GM19452 (cell line): Measurements from ENCODE around the gene CFAP97D1.

Experiments used
- ATAC-seq: cut with Tn5 transposase; IDR thresholded peaks from one replicate; pipeline ENCODE4 v1.9.1; 2021; ENCODE audit not compliant: unreplicated experiment

The CFAP97D1 gene

DNA sequence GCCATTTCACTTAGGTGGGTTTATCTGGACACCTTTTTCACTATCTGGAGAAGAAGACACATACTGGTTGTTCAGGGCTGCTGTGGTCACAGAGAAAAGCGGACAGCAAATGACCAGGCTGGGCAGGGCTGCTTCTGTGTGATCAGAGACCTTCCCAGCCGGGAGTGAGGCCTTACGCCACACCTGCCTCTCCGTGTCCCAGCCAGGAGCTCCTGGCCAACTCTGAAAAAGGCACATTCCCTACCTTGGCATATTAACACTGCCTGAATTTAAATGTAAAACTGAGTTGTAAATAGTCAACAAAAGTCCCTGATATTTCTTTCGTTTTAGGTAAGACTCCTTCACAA lies 12.5 kb upstream of the CFAP97D1 start:
- no peak for ATAC-seq

DNA sequence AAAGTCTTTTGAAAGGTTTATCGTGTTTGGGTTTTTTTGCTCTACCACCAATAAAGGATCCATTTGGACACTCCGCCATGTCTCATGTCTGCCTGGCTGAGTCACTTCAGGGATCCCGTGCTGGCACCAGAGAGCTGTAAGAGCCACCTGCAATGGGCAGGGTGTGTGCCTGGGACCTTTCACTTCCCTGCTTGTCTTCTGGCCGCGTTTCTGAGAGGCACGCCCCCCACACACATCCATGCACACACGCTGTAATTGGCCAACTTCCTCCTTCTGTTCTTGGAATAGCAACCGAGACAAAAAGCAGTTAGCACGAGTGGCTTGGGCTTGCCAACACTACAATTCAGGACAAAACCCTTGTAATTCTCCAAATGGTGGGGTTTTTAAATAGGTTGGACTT lies 11.9 kb upstream of the CFAP97D1 start:
- no peak for ATAC-seq

DNA sequence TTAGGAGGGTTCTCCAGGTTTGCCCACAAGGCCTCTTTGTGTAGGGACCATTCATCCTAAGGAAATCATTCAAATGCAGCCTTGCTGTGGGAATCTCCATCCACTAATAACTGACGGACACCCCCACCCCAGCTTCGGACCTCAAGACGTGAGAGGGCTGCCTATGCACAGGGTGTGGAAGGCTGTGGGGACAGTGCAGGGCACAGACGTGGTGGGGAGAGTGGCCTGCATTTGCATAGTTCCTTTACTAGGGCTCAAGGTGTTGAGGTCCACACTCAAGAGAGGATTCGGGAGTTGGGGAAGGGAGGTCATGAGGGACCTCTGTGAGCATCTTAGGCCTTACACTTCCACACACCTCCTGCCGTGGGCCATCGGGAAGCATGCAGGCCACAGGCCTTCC lies 11.3 kb upstream of the CFAP97D1 start:
- ATAC-seq, result no peak

DNA sequence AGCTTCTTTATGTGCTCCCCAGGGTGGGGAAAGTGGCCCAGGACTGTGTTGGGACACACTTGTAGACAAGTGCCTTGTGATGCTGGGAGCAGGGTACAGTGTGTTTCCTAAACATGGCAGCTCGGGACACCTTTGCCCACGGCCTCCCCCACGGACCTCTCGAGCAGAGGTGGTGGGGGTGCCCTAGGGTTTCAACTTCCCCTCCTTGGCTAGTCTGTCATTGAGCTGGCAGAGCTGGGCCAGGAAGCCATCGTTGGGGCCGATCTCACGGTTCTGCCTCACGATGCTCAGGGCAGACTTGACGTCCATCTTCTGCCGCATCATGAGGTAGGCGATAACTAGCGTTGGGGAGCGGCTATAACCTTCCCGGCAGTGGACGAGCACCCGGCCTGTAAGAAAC lies 10.8 kb upstream of the CFAP97D1 start:
- ATAC-seq, result no peak

DNA sequence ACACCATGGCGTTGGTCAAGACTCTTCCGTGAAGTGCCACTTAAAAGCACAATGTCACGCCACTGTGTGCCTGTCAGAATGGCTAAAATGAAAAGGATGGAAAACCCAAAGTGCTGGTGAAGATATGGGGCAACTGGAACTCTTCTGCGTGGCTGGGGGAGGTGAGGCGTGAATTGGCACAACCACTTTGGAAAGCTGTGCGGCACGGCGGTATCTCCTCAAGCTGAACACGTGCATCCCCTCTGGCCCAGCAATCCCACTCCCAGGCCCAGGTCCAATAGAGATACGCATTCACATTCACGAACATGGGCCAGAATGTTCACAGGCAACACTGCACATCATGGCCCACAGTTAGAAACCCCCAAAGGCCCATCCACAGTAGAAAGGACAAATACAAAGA lies 10.4 kb upstream of the CFAP97D1 start:
- ATAC-seq, result no peak

DNA sequence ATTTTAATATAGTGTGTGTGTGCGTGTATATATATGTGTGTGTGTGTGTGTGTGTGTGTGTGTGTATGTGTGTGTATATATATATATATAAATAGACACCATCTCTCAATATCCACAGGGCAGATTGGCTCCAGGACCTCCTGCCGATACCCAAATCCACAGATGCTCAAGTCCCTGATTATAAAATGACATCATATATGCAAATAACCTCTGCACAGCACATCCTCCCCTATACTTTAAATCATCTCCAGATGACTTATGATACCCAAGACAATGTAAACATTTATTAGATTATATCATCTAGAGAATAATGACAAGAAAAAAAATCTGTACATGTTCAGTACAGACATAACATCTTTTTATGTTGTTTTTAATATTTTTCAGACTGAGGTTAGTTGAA lies 9.3 kb upstream of the CFAP97D1 start:
- no peak for ATAC-seq

DNA sequence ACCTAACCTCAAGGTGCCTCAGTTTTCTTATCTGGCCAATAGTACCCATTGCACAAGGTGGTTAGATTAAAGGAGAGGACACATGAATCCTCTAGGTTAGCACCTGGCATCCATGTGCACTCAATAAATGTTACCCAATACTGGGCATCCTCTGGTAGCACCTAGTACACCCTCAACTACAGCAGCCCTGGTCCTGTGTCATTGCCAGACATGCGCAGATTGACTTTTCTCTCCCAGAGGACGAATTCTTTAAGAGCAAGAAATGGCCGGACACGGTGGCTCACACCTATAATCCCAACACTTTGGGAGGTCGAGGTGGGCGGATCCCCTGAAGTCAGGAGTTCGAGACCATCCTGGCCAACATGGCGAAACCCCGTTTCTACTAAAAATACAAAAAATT lies 8.8 kb upstream of the CFAP97D1 start:
- ATAC-seq, result no peak

DNA sequence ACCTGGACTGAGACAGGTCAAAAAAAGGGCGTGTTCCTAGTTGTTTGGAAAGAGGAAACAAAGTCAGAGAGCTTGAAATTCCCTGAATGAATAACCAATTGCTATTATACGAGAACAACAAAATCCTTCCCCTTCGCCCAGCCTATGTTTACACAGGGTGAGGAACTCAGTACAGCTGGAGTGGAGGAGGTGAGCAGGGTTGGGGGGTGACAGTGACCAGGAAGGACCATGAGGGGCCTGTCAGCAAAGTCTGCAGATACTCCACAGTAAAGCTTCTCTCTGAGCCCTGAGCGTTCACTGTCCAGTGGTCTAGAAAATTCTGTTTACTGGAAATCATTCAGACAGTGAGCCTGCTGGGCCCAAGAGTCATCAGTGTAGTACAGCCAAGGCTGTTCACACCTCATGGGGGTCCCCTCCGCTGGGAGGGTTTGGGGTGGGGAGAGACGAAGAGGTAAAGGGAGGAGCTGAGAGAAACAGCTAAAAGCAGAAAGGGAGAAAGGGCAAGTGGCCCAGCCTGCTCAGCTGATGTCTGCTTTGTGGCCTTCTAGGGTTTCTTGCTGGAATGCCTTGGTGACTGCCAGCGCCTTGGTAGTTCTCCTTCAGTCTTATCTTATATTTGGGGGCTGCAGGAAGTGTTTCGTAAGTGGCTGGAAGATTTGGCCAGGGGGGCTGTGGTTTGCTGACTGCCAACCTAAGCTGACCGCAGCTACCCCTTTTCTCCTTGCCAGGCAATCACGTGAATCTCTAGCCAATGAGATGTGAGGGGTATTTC lies 7.2 kb upstream of the CFAP97D1 start:
- ATAC-seq, result no peak

DNA sequence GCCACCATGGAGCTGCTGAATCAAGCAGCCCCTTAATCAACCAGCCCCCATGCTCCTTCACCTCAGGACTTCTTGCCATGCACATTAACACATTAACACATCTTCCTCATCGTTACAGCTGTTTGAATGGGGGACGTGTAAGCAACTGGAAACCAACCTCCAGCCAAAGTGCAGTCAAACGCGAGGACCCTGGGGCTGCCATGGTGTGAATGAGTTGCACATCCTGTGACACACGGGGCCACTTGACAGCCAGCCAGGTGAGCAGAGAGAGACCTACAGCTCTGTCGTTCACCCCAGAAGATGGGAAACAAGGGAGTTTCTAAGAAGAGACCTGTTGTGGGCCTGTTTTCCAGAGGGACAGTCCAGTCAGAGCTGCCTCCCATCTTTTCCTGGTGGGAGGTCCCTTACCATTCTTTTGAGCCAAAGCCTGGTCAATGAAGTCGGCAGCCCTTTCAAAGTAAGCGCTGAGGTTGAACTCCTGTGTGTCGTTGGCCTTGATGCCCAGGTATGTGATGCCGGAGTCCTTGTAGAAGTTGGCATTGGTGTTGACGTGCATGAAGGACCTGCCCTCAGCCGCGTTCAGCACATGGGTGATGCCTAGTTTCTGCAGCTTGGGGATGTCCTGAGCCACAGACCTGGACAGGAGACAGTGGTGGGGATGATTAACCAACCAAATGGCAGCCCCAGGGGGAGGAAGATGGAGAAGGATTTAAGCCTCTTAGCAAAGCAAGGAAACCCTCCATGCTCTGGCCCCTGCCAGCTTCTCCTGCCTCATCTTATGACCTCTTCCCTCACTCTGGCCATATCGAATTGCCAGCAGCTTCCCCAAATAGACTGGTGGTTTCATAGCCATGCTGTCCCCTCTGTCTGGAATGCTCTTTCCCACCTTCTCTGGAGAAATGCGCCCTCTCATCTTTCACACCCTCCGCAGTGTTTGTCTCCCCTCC lies 5.7 kb upstream of the CFAP97D1 start:
- ATAC-seq, result no peak

DNA sequence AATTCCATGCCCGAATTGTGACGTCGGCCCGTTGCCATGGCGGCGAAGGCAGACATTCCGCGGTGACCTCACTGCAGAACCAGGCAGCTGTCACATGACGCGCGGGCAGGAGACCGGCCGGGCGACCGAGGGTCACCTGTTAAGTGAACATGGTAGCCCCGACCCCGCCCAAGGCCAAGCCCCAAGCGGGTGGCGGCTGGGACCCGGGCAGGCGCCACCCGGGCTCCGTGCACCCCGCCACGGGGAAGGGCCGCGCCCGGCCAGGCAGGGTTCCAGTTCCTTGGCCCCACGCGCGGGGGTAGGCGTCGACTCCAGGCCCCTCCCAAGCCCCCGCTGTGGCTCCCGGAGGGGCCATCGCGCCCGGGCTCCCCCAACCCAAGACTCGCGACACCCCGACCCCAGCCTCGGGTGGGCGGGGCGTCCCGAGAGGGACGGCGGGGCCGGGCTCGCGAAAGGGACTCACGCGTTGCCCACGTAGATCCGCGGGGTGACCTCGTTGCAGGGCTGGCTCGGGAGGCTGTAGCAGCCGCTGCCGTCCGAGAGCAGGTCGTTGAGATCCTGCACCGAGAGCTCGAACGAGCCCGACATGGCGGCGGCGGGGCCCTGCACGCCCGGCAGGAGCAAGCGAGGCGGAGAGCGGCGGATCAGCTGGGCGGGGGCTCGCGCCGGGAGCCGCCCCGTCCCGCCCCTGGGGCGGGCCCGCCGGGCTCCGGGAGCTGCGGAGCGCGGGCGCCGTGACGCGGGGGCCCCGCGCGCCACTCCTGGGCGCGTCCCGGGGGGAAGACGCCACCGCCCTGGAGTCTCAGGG lies 1.7 kb upstream of the CFAP97D1 start, which contains the start of gene DUSP3:
Gene DUSP3 (minus strand): TSS at position 641 of the 808 bp plus-strand sequence. CDS start 53 bp downstream, at position 588.
- peak; percentile 82 for ATAC-seq

DNA sequence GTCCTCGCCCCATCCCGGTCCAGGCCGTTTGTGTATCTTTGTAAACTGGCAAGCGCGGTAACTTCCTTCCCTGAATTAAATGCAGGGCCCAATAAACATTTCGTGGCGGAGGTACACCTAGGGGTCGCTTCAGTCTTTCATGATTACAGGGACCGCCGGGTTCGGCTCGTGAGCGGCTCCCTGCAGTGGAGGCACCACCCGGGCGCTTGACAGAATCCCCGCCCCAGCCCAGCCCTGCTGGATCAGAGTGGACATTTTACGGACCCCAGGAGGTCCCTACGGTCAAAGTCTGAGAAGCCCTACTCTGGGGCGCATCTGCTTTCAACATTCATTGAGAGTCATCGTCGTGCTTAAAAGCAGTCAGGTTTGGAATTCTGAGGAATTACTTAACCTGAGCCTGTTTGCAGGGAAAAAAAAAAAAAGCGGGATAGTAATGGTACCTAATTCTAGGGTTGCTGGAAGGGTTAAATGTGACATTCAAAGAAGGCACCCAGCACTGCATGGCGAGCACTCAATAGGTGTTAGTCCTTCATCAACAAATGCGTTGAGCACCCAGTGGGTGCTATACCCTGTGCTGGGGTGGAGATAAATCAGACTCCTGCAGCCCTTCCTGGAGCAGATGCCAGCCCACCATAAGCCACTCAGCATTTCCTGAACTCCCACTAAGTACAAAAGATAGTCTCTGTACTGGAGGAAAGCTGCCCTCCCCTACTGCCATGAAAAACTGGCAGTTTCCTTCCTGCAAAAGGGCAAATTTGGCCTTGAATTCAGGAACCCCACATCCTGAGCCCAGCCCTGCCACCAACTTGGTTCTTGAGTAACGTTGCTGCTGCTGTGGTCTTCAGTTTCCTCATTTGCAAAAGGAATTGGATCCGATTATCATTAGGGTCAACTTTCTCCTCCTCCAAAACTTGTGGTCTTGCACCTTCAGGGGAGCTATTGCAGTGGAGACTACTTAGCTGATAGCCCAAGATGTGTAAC lies 800 bp upstream of the CFAP97D1 start:
- ATAC-seq, result no peak

DNA sequence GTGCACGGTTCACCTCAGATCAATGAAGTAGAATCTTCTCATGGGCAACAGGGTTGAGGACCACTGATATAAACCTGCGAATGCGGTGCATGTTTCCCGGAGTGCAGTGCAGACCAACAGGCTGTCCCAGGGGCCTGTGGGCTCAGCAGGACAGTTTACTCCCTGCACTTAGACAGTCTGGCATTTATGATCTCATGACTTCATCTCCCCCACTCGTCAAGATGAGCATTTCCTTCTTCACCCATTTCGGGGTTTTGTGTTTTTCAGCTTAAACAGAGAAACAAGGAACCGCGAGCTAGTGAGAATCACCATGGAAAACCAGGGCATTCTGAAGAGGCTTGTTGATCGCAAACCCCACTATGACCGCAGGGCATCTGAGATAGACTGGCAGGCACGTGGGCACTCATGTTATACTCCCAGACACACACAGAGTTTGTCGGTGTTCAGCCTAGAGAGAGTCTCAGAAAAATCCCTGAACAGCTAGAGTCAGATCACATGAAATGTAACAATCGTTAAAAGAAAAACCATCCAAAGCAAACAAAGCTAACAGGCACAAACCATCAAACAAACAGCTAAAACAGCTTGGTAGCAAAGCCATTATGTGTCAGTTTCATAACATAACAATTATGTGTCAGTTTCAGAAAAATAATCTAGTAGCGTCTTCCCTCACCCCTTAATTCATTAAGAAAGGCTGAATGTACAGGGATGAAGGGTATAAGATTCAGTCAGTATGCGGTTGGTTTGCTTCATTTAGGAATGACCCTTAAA lies 2.9 kb downstream of the CFAP97D1 start:
- no peak for ATAC-seq

DNA sequence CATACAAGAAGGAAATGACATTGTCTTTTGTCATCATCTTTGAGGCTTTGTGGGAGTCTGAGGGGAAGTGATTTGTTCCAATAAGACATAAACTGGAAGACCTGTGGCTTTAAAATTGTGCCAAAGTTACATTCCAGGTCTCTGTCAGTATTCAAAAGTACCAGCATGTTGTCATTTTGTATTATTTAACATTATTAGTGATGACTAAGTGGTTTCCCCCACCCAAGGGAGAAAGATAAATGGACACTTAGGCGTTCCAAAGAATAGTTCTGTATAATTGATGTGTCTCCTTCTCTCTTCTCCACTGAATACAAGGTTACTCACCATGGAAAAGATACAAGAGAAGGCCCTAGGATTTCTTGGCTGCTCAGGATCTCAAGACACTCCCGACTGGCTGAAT lies 3.8 kb downstream of the CFAP97D1 start:
- no peak for ATAC-seq

DNA sequence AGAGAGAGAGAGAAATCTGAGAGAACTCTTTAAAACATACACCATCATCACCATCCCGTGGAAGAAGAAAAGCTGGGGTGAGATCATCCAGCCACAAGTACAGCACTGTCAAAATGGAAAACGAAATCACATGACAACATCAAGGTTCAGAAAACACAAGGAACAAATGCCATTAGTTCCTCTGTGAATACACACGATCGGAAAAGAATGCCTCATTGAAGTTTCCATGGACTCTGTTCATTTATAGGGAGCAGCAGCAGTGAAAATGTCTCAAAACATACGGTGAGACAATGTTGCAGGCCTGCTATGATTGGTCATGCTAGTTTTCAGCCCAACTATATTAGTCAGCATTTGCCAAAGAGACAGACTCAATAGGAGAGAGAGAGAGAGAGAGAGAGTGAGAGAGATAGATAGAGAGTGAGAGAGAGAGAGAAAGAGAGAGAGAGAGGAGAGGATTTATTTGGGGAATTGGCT lies 4.4 kb downstream of the CFAP97D1 start:
- ATAC-seq, result no peak

DNA sequence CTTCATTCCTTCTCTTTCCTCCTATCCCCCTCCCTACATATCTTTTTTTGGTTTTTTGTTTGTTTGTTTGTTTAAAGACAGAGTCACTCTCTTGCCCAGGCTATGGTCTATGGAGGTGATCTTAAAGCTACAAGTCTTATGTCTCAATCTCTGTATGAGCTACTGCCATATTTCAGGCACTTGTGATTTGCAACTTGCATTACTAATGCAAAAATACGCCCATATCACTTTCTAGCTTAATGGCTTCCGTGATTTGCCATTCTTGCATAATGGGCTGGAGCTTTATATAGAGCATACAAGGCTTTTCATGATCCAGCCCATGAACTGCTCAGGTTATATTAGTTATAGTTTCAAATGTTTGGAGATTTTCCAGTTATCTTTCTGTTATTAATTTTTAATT lies 7.5 kb downstream of the CFAP97D1 start:
- ATAC-seq, result no peak

DNA sequence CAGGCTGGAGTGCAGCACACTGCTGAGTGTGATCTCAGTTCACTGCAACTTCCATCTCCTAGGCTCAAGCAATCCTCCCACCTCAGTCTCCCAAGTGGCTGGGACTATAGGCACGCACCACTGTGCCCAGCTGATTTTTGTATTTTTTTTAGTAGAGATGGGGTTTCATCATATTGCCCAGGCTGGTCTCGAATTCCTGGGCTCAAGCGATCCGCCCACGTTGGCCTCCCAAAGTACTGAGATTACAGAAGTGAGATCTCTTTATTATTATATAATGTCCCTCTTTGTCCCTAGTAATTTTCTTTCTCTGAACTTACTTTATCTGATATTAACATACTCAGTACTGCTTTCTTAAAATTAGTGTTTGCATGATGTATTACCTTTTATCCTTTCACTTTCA lies 8.3 kb downstream of the CFAP97D1 start:
- no peak for ATAC-seq

DNA sequence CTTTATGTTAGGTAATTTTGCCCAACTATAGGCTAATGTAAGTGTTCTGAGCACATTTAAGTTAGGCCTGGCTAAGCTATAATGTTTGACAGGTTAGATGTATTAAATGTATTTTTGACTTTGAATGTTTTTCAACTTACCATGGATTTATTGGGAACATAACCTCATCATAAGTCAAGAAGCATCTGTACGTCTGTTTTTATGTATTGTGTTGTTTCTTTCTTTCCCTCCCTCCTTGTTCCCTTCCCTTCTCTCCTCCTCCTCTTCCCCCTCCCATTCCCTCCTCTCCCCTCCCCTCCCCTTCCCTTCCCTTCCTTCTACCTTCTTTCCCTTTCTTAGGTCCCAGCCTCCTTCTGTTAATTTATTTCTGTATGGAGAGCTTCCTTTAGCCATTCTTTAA lies 9.2 kb downstream of the CFAP97D1 start:
- ATAC-seq, result no peak

DNA sequence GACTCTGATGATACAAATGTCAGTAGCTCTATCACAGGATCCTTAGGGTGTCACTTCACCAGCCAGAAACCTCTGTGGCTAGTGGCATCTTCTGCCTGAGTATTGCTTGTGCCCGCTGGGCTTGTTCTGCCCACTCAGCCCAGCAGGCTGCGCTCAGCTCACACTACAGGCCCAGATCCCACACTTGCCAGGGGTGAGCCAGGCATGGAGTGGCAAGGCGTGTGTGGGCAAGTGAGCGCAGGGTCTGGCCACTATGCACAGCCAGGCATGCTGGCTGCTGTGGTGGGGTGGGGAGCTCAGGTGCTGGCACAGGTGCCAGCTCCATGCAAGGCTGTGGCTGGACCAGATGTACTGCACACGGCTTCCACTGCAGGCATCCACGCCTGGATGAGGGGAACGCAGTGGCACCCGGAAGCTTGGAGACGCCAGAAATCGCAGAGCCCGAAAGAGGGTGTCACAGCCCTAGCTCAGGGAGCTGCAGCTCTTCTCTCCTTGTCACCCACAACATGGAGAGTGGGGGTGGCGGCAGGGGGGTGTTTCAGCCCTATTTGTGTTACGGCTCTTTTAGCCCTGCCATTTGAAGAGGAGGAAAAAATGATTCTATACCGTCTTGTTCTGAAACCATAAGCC lies 10.2 kb downstream of the CFAP97D1 start:
- ATAC-seq, result no peak

DNA sequence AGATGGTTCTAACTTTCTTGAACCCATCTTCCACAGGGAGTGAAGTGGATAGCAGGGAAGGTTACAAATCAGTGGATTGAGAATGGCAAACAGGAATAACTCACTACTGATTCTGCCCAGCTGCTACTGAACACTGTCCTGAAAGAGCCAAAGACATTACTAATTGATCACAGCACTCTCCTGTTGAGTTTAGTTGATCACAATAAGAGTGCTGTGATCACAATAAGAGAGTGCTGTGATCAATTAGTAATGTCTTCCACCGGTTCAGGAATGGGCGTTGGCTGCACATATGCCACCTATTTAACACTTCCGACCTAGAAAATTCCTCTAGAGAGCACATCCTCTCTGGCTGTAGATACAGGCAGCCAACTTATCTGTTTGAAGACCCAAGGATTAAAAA lies 11.4 kb downstream of the CFAP97D1 start:
- ATAC-seq, result no peak
